GM12892 (cell line): ENCODE measurements around the gene LMLN.

ENCODE experiments used
- DNase-seq: peaks from one replicate; pipeline ENCODE4 v3.0.0; 2011; ENCODE audit not compliant: insufficient read length
- FAIRE-seq: peaks from 2 replicates; lab custom pipeline; 2011; peaks lifted over from hg19 to GRCh38; lab: Jason Lieb, UNC
- POLR2A ChIP-seq: IDR thresholded peaks from 2 replicates; pipeline ENCODE4 v1.6.1; 2011; ENCODE audit warnings: low read depth, low read length, control low read depth
- POLR2AphosphoS5 ChIP-seq: IDR thresholded peaks from 2 replicates; pipeline ENCODE4 v1.6.1; 2011; ENCODE audit warnings: low read depth, low read length, control low read depth
- TAF1 ChIP-seq: IDR thresholded peaks from 2 replicates; pipeline ENCODE4 v1.6.1; 2011; ENCODE audit warnings: low read depth, mild to moderate bottlenecking, control low read depth, low read length, borderline replicate concordance

Gene LMLN

GRCh38 chr3:198017090-198017489 lies 57.1 kb downstream of the LMLN start:
- DNase-seq (no peak), FAIRE-seq (no peak)
- TF ChIP-seq POLR2AphosphoS5 (no peak), POLR2A (no peak), TAF1 (no peak)

- DNase-seq: no peak
- TF ChIP-seq TAF1: no peak
- TF ChIP-seq POLR2AphosphoS5: no peak
- no peak for TF ChIP-seq POLR2A
- FAIRE-seq: no peak
Measured at GRCh38 chr3:198018416-198018815, 58.4 kb downstream of the LMLN start.

- FAIRE-seq (no peak), DNase-seq (no peak)
- no peak for TF ChIP-seq POLR2AphosphoS5
- no peak for TF ChIP-seq TAF1
- TF ChIP-seq POLR2A: no peak
Measured at GRCh38 chr3:198019115-198019514, 59.1 kb downstream of the LMLN start.

- no peak for TF ChIP-seq POLR2A
- TF ChIP-seq TAF1: no peak
- no peak for TF ChIP-seq POLR2AphosphoS5
- DNase-seq: no peak
- FAIRE-seq: no peak
Measured at GRCh38 chr3:198021320-198021719, 61.3 kb downstream of the LMLN start.

- TF ChIP-seq POLR2A (no peak), POLR2AphosphoS5 (no peak), TAF1 (no peak)
- no peak for FAIRE-seq
- no peak for DNase-seq
Measured at GRCh38 chr3:198022604-198023003, 62.6 kb downstream of the LMLN start.

GRCh38 chr3:198025644-198026043 lies 65.6 kb downstream of the LMLN start:
- FAIRE-seq (no peak), DNase-seq (no peak)
- no peak for TF ChIP-seq TAF1
- TF ChIP-seq POLR2AphosphoS5: no peak
- no peak for TF ChIP-seq POLR2A

- FAIRE-seq (no peak), DNase-seq (no peak)
- no peak for TF ChIP-seq POLR2AphosphoS5
- TF ChIP-seq POLR2A: no peak
- TF ChIP-seq TAF1: no peak
Measured at GRCh38 chr3:198026620-198027019, 66.6 kb downstream of the LMLN start.

- DNase-seq (no peak), FAIRE-seq (no peak)
- TF ChIP-seq POLR2AphosphoS5 (no peak), TAF1 (no peak), POLR2A (no peak)
Measured at GRCh38 chr3:198027045-198027798, 67.2 kb downstream of the LMLN start.

- DNase-seq: no peak
- no peak for TF ChIP-seq POLR2A
- FAIRE-seq: no peak
Measured at GRCh38 chr3:198027799-198028390, 67.9 kb downstream of the LMLN start.

GRCh38 chr3:198028718-198029117 lies 68.7 kb downstream of the LMLN start:
- FAIRE-seq (no peak), DNase-seq (no peak)
- no peak for TF ChIP-seq TAF1
- no peak for TF ChIP-seq POLR2A
- no peak for TF ChIP-seq POLR2AphosphoS5

GRCh38 chr3:198030125-198030524 lies 70.1 kb downstream of the LMLN start:
- DNase-seq (no peak), FAIRE-seq (no peak)
- TF ChIP-seq POLR2A: no peak
- TF ChIP-seq POLR2AphosphoS5: no peak
- TF ChIP-seq TAF1: no peak

GRCh38 chr3:198030726-198031125 lies 70.7 kb downstream of the LMLN start:
- no peak for FAIRE-seq

GRCh38 chr3:198032039-198032936 lies 72.3 kb downstream of the LMLN start:
- DNase-seq (no peak), FAIRE-seq (no peak)
- TF ChIP-seq POLR2AphosphoS5: no peak
- TF ChIP-seq TAF1: no peak
- no peak for TF ChIP-seq POLR2A

More at GRCh38 chr3:198030726-198031125, 70.7 kb downstream of the LMLN start:
- DNase-seq: no peak
- TF ChIP-seq POLR2AphosphoS5 (no peak), TAF1 (no peak), POLR2A (no peak)

GRCh38 chr3:198043119-198043518 lies 83.1 kb downstream of the LMLN start:
- TF ChIP-seq POLR2A: no peak
- no peak for TF ChIP-seq POLR2AphosphoS5
- TF ChIP-seq TAF1: no peak
- DNase-seq (no peak), FAIRE-seq (no peak)
